Adrenal gland (tissue), 5 donors: ENCODE results near the gene GRIA4.

Experiments used
- POLR2A ChIP-seq, 2 donors: fragments of 450-650 bp; IDR thresholded peaks; one replicate each; pipeline ENCODE4 v1.6.1; 2017; ENCODE audit warnings: antibody characterized with exemption in 2 of 2, mild to moderate bottlenecking in 2 of 2, moderate library complexity in 1 of 2
- TF ChIP-seq, protein P1 (sequence below), 6 experiments: fragments of 450-650 bp in 4 of 6; fragments of 200-600 bp in 2 of 6; sonication (generic) in 1 of 6; IDR thresholded peaks; 1 replicate in 5 of 6; 2 replicates in 1 of 6; pipeline versions ENCODE4 v1.5.1 to v1.8.0; 2016 to 2021; ENCODE audit warnings: antibody characterized with exemption in 6 of 6, mild to moderate bottlenecking in 2 of 6, moderate library complexity in 1 of 6
- donor health status: DM: no; HTN: no; CAD: no.

GRCh38 chr11:105699203-105699602, 89.3 kb downstream of the GRIA4 start:
- TF ChIP-seq POLR2A (IDR thresholded peaks at IDR 0.05) = no peak
- TF ChIP-seq, protein P1, sequence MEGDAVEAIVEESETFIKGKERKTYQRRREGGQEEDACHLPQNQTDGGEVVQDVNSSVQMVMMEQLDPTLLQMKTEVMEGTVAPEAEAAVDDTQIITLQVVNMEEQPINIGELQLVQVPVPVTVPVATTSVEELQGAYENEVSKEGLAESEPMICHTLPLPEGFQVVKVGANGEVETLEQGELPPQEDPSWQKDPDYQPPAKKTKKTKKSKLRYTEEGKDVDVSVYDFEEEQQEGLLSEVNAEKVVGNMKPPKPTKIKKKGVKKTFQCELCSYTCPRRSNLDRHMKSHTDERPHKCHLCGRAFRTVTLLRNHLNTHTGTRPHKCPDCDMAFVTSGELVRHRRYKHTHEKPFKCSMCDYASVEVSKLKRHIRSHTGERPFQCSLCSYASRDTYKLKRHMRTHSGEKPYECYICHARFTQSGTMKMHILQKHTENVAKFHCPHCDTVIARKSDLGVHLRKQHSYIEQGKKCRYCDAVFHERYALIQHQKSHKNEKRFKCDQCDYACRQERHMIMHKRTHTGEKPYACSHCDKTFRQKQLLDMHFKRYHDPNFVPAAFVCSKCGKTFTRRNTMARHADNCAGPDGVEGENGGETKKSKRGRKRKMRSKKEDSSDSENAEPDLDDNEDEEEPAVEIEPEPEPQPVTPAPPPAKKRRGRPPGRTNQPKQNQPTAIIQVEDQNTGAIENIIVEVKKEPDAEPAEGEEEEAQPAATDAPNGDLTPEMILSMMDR (IDR thresholded peaks at IDR 0.05) = no peak
